HCT116 (cell line): ENCODE measurements around the gene SIT1. TPM values are rescaled to one million over a fixed set of nuclear protein-coding genes. Genes with fewer than 3 reads are reported as not detected.

Experiments used
- ATAC-seq: fragments of 200-7000 bp; cut with Tn5 transposase; 2 replicates; pipeline ENCODE4 v1.9.1; 2020; ENCODE audit warnings: mild to moderate bottlenecking, moderate library complexity
- BruUV-seq: library from RNA; stranded (reverse); fragments of 400-500 nt; replicated peaks from 2 replicates; lab custom pipeline; 2021; lab: Mats Ljungman, UMichigan
- CTCF ChIA-PET: fragments of 300-600 bp; sonication (Branson Sonifier 250); formaldehyde crosslinking; loops from one replicate; lab custom pipeline; 2021; ENCODE audit warnings: antibody characterized with exemption; lab: Charles Lee
- POLR2A ChIA-PET: fragments of 300-600, 350-600 bp; sonication (Branson Sonifier 250); formaldehyde crosslinking; loops from one replicate; lab custom pipeline; 2021; ENCODE audit warnings: antibody characterized with exemption; lab: Charles Lee
- RAD21 ChIA-PET, 2 experiments: fragments of 300-600 bp; sonication (Branson Sonifier 250); formaldehyde crosslinking; loops; one replicate each; lab custom pipeline; 2023; ENCODE audit warnings: low total read pairs in 2 of 2; ENCODE audit not compliant: uncharacterized antibody in 2 of 2, unreplicated experiment in 2 of 2, low non-redundant PET in 1 of 2; lab: Charles Lee
- DNase-seq: peaks from one replicate; pipeline ENCODE4 v3.0.0-alpha.2; 2010; ENCODE audit warnings: low read depth, low spot score
- H2AFZ ChIP-seq: fragments of 200-600 bp; shearing (Covaris generic), sonication (generic); 2 replicates; pipeline ENCODE4 v1.6.1; 2017; ENCODE audit warnings: low read depth, mixed run types, mixed read lengths, antibody characterized with exemption, low read length; ENCODE audit not compliant: poor library complexity, severe bottlenecking
- H3K27ac ChIP-seq: 2 replicates; pipeline ENCODE4 v1.5.1; 2012; ENCODE audit warnings: low read depth, low read length
- H3K27me3 ChIP-seq: fragments of 200-600 bp; sonication (generic); 2 replicates; pipeline ENCODE4 v1.6.1; 2016; ENCODE audit warnings: mixed run types, low read length, mixed read lengths; ENCODE audit not compliant: insufficient read depth
- H3K36me3 ChIP-seq, 2 experiments: fragments of 200-500 bp in 1 of 2; fragments of 200-600 bp in 1 of 2; sonication (Bioruptor generic) in 1 of 2; sonication (generic) in 1 of 2; 2 replicates each; pipeline versions ENCODE4 v1.5.1 to v1.6.1; 2014 to 2016; ENCODE audit warnings: low read length in 2 of 2, inconsistent platforms in 1 of 2, mixed read lengths in 1 of 2, mixed run types in 1 of 2; ENCODE audit not compliant: insufficient read depth in 2 of 2, control insufficient read depth in 1 of 2
- H3K4me1 ChIP-seq, 2 experiments: fragments of 200-600 bp in 1 of 2; sonication (generic) in 1 of 2; 2 replicates each; pipeline versions ENCODE4 v1.5.1 to v1.6.1; 2012 to 2017; ENCODE audit warnings: low read length in 2 of 2, inconsistent platforms in 1 of 2, mild to moderate bottlenecking in 1 of 2, mixed read lengths in 1 of 2, mixed run types in 1 of 2, moderate library complexity in 1 of 2; ENCODE audit not compliant: insufficient read depth in 2 of 2, control insufficient read depth in 1 of 2
- H3K4me2 ChIP-seq: fragments of 200-600 bp; sonication (generic); 2 replicates; pipeline ENCODE4 v1.6.1; 2017; ENCODE audit warnings: mixed run types, low read length, mixed read lengths
- H3K4me3 ChIP-seq, 2 experiments: fragments of 200-600 bp in 1 of 2; sonication (generic) in 1 of 2; replicated peaks in 1 of 2; 2 replicates each; pipeline ENCODE4 v1.5.1; 2011 to 2016; ENCODE audit warnings: low read length in 2 of 2, control low read depth in 1 of 2, low read depth in 1 of 2, mild to moderate bottlenecking in 1 of 2, mixed read lengths in 1 of 2, mixed run types in 1 of 2
- H3K79me2 ChIP-seq: fragments of 200-600 bp; sonication (generic); 2 replicates; pipeline ENCODE4 v1.6.1; 2017; ENCODE audit warnings: mild to moderate bottlenecking, mixed run types, low read length, moderate library complexity, mixed read lengths; ENCODE audit not compliant: insufficient read depth
- H3K9ac ChIP-seq: fragments of 200-600 bp; sonication (generic); 2 replicates; pipeline ENCODE4 v1.6.1; 2016; ENCODE audit warnings: low read length, mixed read lengths
- H3K9me2 ChIP-seq: fragments of 200-600 bp; sonication (generic), shearing (Covaris generic); 2 replicates; pipeline ENCODE4 v1.6.1; 2017; ENCODE audit warnings: mixed run types, mild to moderate bottlenecking, moderate library complexity; ENCODE audit not compliant: insufficient read depth
- H3K9me3 ChIP-seq, 2 experiments: fragments of 200-500 bp in 1 of 2; fragments of 200-600 bp in 1 of 2; sonication (Bioruptor generic) in 1 of 2; sonication (generic) in 1 of 2; 2 replicates each; pipeline ENCODE4 v1.6.1; 2014 to 2017; ENCODE audit warnings: low read length in 2 of 2, mixed read lengths in 2 of 2, inconsistent platforms in 1 of 2, low read depth in 1 of 2, mild to moderate bottlenecking in 1 of 2, mixed run types in 1 of 2, moderate library complexity in 1 of 2; ENCODE audit not compliant: control insufficient read depth in 1 of 2, insufficient read depth in 1 of 2
- H4K20me1 ChIP-seq: fragments of 200-600 bp; sonication (generic), shearing (Covaris generic); 2 replicates; pipeline ENCODE4 v1.6.1; 2017; ENCODE audit warnings: mixed run types, mild to moderate bottlenecking, moderate library complexity; ENCODE audit not compliant: insufficient read depth
- ATF3 ChIP-seq: IDR thresholded peaks from 2 replicates; pipeline ENCODE4 v1.6.1; 2012
- CBX3 ChIP-seq: IDR thresholded peaks from 2 replicates; pipeline ENCODE4 v1.6.1; 2012; ENCODE audit warnings: low read depth
- EGR1 ChIP-seq: IDR thresholded peaks from 2 replicates; pipeline ENCODE4 v1.6.1; 2012; ENCODE audit warnings: low read depth
- FOSL1 ChIP-seq: IDR thresholded peaks from 2 replicates; pipeline ENCODE4 v1.6.1; 2012; ENCODE audit warnings: low read depth
- JUND ChIP-seq: IDR thresholded peaks from 2 replicates; pipeline ENCODE4 v1.6.1; 2012
- MAX ChIP-seq: IDR thresholded peaks from 2 replicates; pipeline ENCODE4 v1.6.1; 2012
- POLR2A ChIP-seq: IDR thresholded peaks from 2 replicates; pipeline ENCODE4 v1.7.0; 2011; ENCODE audit warnings: borderline replicate concordance; ENCODE audit not compliant: insufficient read depth, insufficient read length; ENCODE audit errors: extremely low read depth
- RAD21 ChIP-seq: IDR thresholded peaks from 2 replicates; pipeline ENCODE4 v1.6.1; 2012; ENCODE audit warnings: low read depth, mild to moderate bottlenecking
- SIN3A ChIP-seq: IDR thresholded peaks from 2 replicates; pipeline ENCODE4 v1.6.1; 2012; ENCODE audit warnings: low read depth
- YY1 ChIP-seq: IDR thresholded peaks from 2 replicates; pipeline ENCODE4 v1.6.1; 2011; ENCODE audit warnings: low read length, low read depth, moderate library complexity, mild to moderate bottlenecking; ENCODE audit not compliant: insufficient replicate concordance; ENCODE audit errors: extremely low read depth
- ZBTB33 ChIP-seq: IDR thresholded peaks from 2 replicates; pipeline ENCODE4 v1.6.1; 2011; ENCODE audit warnings: mild to moderate bottlenecking, low read length, moderate library complexity; ENCODE audit not compliant: insufficient replicate concordance; ENCODE audit errors: extremely low read depth
- intact Hi-C: fragments of 100-400 bp; cut with micrococcal nuclease; formaldehyde crosslinking; loops from 2 replicates; pipeline ENCODE4 v1.10.0; 2022
- total RNA-seq: library from RNA; stranded (reverse); gene quantifications from one replicate; pipeline ENCODE4 v1.2.1, GENCODE V29; 2021; ENCODE audit not compliant: unreplicated experiment

Gene SIT1
- total RNA-seq, 1 experiment from 2014 or later, result not detected

GRCh38 chr9:35636135-35636876 lies 14.4 kb downstream of the SIT1 start:
- CTCF ChIA-PET, result no interaction called here
- BruUV-seq, result no TSS peak

GRCh38 chr9:35635730-35636129 lies 15.0 kb downstream of the SIT1 start:
- no peaks in the 10 kb centered on the region for H3K36me3 ChIP-seq
- RAD21 ChIA-PET, result no interaction called here
- TF ChIP-seq CBX3 (no peak), SIN3A (no peak), EGR1 (no peak), JUND (no peak), FOSL1 (no peak), YY1 (no peak), ATF3 (no peak), MAX (no peak), ZBTB33 (no peak), RAD21 (no peak)

More at GRCh38 chr9:35636135-35636876, 14.4 kb downstream of the SIT1 start:
- no peak for DNase-seq
- H3K27me3 ChIP-seq, result no peaks in the 10 kb centered on the region
- no peak overlapping the region for H3K27ac ChIP-seq
- no peak overlapping the region for H3K9ac ChIP-seq
- no peaks in the 10 kb centered on the region for H3K36me3 ChIP-seq
- ChIA-PET POLR2A (no interaction called here), RAD21 (no interaction called here)
- no peak for ATAC-seq
- H2AFZ ChIP-seq, result no peak overlapping the region
- H3K4me3 ChIP-seq, result no peak overlapping the region
- no peaks in the 10 kb centered on the region for H3K9me3 ChIP-seq
- no peaks in the 10 kb centered on the region for H3K4me1 ChIP-seq
- no peak overlapping the region for H3K4me2 ChIP-seq
- intact Hi-C loops, result no loop called here
- H3K79me2 ChIP-seq, result no peaks in the 10 kb centered on the region
- H4K20me1 ChIP-seq, result no peaks in the 10 kb centered on the region
- H3K9me2 ChIP-seq, result no peaks in the 10 kb centered on the region
- TF ChIP-seq POLR2A, result no peak
- no peak for TF ChIP-seq MAX

More at GRCh38 chr9:35635730-35636129, 15.0 kb downstream of the SIT1 start:
- Histone ChIP-seq H4K20me1 (no peaks in the 10 kb centered on the region), H3K9me3 (no peaks in the 10 kb centered on the region), H3K9me2 (no peaks in the 10 kb centered on the region), H3K4me3 (no peak overlapping the region), H3K4me2 (no peak overlapping the region), H3K27ac (no peak overlapping the region), H3K27me3 (no peaks in the 10 kb centered on the region), H3K4me1 (no peaks in the 10 kb centered on the region), H2AFZ (no peak overlapping the region), H3K79me2 (no peaks in the 10 kb centered on the region), H3K9ac (no peak overlapping the region)
- CTCF ChIA-PET, result no interaction called here
- no peak for DNase-seq
- intact Hi-C loops, result no loop called here
- POLR2A ChIA-PET, result no interaction called here
- no peak for ATAC-seq
- BruUV-seq, result no TSS peak
